Sigmoid colon (tissue), 3 donors: Measurements from ENCODE around the gene NLRX1.

Experiments used
- CTCF ChIP-seq, 4 experiments: fragments of 450-650 bp in 3 of 4; fragments of 200-600 bp in 1 of 4; IDR thresholded peaks; one replicate each; pipeline ENCODE4 v1.5.1; 2016 to 2019; ENCODE audit warnings: antibody characterized with exemption in 4 of 4, mild to moderate bottlenecking in 3 of 4, moderate library complexity in 2 of 4
- POLR2A ChIP-seq, 2 donors: fragments of 450-650 bp; IDR thresholded peaks; one replicate each; pipeline ENCODE4 v1.6.1; 2016; ENCODE audit warnings: antibody characterized with exemption in 2 of 2, mild to moderate bottlenecking in 2 of 2, moderate library complexity in 2 of 2

GRCh38 chr11:119161871-119162270 lies 6.7 kb upstream of the NLRX1 start:
- TF ChIP-seq CTCF (IDR thresholded peaks at IDR 0.05) (no peak), POLR2A (IDR thresholded peaks at IDR 0.05) (no peak)
